Measurements from ENCODE around the gene TCEA3.

TCEA3 gene

GRCh38 chr1:23427550-23427949 is 3.0 kb upstream of the TCEA3 start:
- TF ChIP-seq BHLHE40 (IDR thresholded peaks at IDR 0.05; ENCODE audit: borderline replicate concordance) (no peak), ZNF384 (IDR thresholded peaks at IDR 0.05) (no peak), SUZ12 (IDR thresholded peaks at IDR 0.05) (no peak), NFRKB (IDR thresholded peaks at IDR 0.05) (no peak), LEF1 (IDR thresholded peaks at IDR 0.05; ENCODE audit: borderline replicate concordance) (no peak), ELF4 (IDR thresholded peaks at IDR 0.05) (no peak), L3MBTL2 (conservative IDR thresholded peaks at IDR 0.05) (no peak), SP1 (IDR thresholded peaks at IDR 0.05) (no peak)
- TF ChIP-seq, protein P1, sequence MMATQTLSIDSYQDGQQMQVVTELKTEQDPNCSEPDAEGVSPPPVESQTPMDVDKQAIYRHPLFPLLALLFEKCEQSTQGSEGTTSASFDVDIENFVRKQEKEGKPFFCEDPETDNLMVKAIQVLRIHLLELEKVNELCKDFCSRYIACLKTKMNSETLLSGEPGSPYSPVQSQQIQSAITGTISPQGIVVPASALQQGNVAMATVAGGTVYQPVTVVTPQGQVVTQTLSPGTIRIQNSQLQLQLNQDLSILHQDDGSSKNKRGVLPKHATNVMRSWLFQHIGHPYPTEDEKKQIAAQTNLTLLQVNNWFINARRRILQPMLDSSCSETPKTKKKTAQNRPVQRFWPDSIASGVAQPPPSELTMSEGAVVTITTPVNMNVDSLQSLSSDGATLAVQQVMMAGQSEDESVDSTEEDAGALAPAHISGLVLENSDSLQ (IDR thresholded peaks at IDR 0.05): no peak
- no peak for DNase-seq (ENCODE audit: extremely low spot score)
- ChIA-PET POLR2A (no interaction called here), CTCF (interaction anchor here (0.6 kb wide), 1 partner anchor 110 kb away, joined by 3 read pairs; no protein-coding TSS in a partner anchor)

DNA sequence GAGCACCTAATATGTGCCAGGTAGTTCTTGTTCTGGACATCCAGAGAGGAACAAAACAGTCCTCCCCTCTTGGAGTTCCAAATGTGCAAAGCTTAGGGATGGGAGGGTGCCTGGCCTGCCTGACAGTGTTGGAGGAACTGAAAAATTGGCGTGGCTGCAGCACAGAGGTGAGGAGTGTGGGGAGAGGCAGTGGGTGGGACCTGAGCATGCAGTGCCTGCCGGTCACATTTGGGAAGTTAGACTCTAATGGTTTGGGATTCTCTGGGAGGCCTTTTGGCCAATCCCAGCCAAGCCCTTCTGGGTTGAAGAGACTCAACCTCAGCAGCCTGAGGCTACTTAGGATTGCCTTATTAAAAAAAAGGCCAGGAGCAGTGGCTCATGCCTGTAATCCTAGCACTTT is 2.3 kb upstream of the TCEA3 start:
- no peak for DNase-seq (ENCODE audit: extremely low spot score)
- CTCF ChIA-PET: no interaction called here
- TF ChIP-seq, protein P1 (IDR thresholded peaks at IDR 0.05): no peak
- TF ChIP-seq NFRKB (IDR thresholded peaks at IDR 0.05): no peak
- TF ChIP-seq SUZ12 (IDR thresholded peaks at IDR 0.05): no peak
- no peak for TF ChIP-seq FOXM1 (IDR thresholded peaks at IDR 0.05; ENCODE audit: borderline replicate concordance)
- no peak for TF ChIP-seq HDGF (IDR thresholded peaks at IDR 0.05; ENCODE audit: borderline replicate concordance)
- no peak for TF ChIP-seq LEF1 (IDR thresholded peaks at IDR 0.05; ENCODE audit: borderline replicate concordance)
- TF ChIP-seq L3MBTL2 (conservative IDR thresholded peaks at IDR 0.05): no peak
- TF ChIP-seq BHLHE40 (IDR thresholded peaks at IDR 0.05; ENCODE audit: borderline replicate concordance): no peak
- TF ChIP-seq FOXK2 (IDR thresholded peaks at IDR 0.05): no peak
- no peak for TF ChIP-seq ARNT (IDR thresholded peaks at IDR 0.05)
- TF ChIP-seq ZNF384 (IDR thresholded peaks at IDR 0.05): no peak
- TF ChIP-seq TARDBP (IDR thresholded peaks at IDR 0.05): no peak
- no peak for TF ChIP-seq FOXA1 (IDR thresholded peaks at IDR 0.05)
- no peak for TF ChIP-seq CTBP1 (IDR thresholded peaks at IDR 0.05; ENCODE audit: borderline replicate concordance)
- no peak for TF ChIP-seq ELF4 (IDR thresholded peaks at IDR 0.05)
- no peak for TF ChIP-seq SP1 (IDR thresholded peaks at IDR 0.05)
- POLR2A ChIA-PET: interaction anchor here (1.5 kb wide), 1 partner anchor 83 kb away, joined by 4 read pairs; the partner anchor contains the start of gene HNRNPR

GRCh38 chr1:23425193-23425494 is 596 bp upstream of the TCEA3 start:
- ChIA-PET POLR2A (interaction anchor here (0.6 kb wide), 1 partner anchor 304 kb away, joined by 3 read pairs; no protein-coding TSS in a partner anchor), CTCF (no interaction called here)
- TF ChIP-seq HDGF (IDR thresholded peaks at IDR 0.05; ENCODE audit: borderline replicate concordance) (no peak), ELF4 (IDR thresholded peaks at IDR 0.05) (no peak), L3MBTL2 (conservative IDR thresholded peaks at IDR 0.05) (no peak), SUZ12 (IDR thresholded peaks at IDR 0.05) (no peak), FOXK2 (IDR thresholded peaks at IDR 0.05) (no peak), CTBP1 (IDR thresholded peaks at IDR 0.05; ENCODE audit: borderline replicate concordance) (no peak), NFRKB (IDR thresholded peaks at IDR 0.05) (no peak), ZNF384 (IDR thresholded peaks at IDR 0.05) (no peak), TARDBP (IDR thresholded peaks at IDR 0.05) (no peak), LEF1 (IDR thresholded peaks at IDR 0.05; ENCODE audit: borderline replicate concordance) (no peak), ARNT (IDR thresholded peaks at IDR 0.05) (no peak), FOXM1 (IDR thresholded peaks at IDR 0.05; ENCODE audit: borderline replicate concordance) (no peak), BHLHE40 (IDR thresholded peaks at IDR 0.05; ENCODE audit: borderline replicate concordance) (no peak), SP1 (IDR thresholded peaks at IDR 0.05) (no peak), FOXA1 (IDR thresholded peaks at IDR 0.05) (no peak)
- TF ChIP-seq, protein P1 (IDR thresholded peaks at IDR 0.05): no peak
- no peak for DNase-seq (ENCODE audit: extremely low spot score)

GRCh38 chr1:23423415-23424292 is 894 bp downstream of the TCEA3 start:
- TF ChIP-seq NFRKB (IDR thresholded peaks at IDR 0.05) (no peak), BHLHE40 (IDR thresholded peaks at IDR 0.05; ENCODE audit: borderline replicate concordance) (no peak), TARDBP (IDR thresholded peaks at IDR 0.05) (no peak), CTBP1 (IDR thresholded peaks at IDR 0.05; ENCODE audit: borderline replicate concordance) (no peak), HDGF (IDR thresholded peaks at IDR 0.05; ENCODE audit: borderline replicate concordance) (no peak), FOXK2 (IDR thresholded peaks at IDR 0.05) (no peak), L3MBTL2 (conservative IDR thresholded peaks at IDR 0.05) (no peak), SP1 (IDR thresholded peaks at IDR 0.05) (no peak)
- ChIA-PET CTCF (no interaction called here), POLR2A (no interaction called here)
- DNase-seq (ENCODE audit: extremely low spot score): no peak

DNA sequence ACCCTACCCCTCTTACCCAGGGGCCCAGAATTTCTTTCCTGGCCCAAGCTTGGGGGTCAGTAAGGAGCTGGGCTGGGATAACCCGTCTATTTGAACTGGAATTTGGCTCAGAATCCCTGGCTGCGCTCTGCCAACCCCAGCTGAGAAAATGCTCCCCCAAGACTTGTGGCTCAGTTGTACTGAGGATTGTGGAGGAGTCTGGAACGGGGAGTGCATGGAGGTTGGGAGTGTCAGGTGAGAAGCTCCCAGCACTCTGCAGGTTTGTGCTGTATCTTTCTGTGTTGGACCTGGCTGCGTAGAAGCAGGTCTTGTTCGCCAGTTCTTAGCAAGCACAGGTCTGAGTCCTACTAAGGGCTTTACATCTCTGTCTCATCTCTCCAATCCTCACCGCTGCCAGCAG is 1.6 kb downstream of the TCEA3 start:
- CTCF ChIA-PET: no interaction called here
- DNase-seq (ENCODE audit: extremely low spot score): no peak
- POLR2A ChIA-PET: interaction anchor here (1.3 kb wide), 1 partner anchor 55 kb away, joined by 4 read pairs; no protein-coding TSS in a partner anchor
- no peak for TF ChIP-seq SUZ12 (IDR thresholded peaks at IDR 0.05)
- no peak for TF ChIP-seq ARNT (IDR thresholded peaks at IDR 0.05)
- no peak for TF ChIP-seq TARDBP (IDR thresholded peaks at IDR 0.05)
- no peak for TF ChIP-seq ZNF384 (IDR thresholded peaks at IDR 0.05)
- no peak for TF ChIP-seq NFRKB (IDR thresholded peaks at IDR 0.05)
- TF ChIP-seq ELF4 (IDR thresholded peaks at IDR 0.05): no peak
- TF ChIP-seq LEF1 (IDR thresholded peaks at IDR 0.05; ENCODE audit: borderline replicate concordance): no peak
- no peak for TF ChIP-seq CTBP1 (IDR thresholded peaks at IDR 0.05; ENCODE audit: borderline replicate concordance)
- no peak for TF ChIP-seq SP1 (IDR thresholded peaks at IDR 0.05)
- TF ChIP-seq, protein P1 (IDR thresholded peaks at IDR 0.05): no peak
